ENCODE results near the gene GPAT3. TPM values are rescaled to one million over a fixed set of nuclear protein-coding genes. Genes with fewer than 3 reads are reported as not detected.

The GPAT3 gene
- total RNA-seq, 2 donors from 2014 or later: 4.1 to 5.0 TPM

DNA sequence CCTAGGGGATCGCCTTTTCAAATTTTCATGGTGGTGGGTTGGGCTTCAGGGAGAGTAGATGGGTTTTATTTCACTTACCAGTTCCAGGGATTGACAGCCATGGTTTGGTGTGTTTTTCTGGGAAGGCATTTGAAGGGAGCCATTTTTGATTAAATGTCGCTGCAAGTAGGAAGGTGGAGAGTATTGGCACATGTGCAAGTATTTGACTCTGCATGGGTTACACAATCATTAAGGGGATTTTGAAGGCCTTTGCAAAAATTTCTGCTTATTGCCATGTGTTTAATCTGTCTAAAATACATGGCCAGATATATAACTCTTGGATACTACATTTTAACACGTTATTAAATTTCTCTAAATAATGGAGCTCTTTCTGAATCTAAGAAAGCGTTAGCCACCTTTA lies 55.1 kb downstream of the GPAT3 start:
- ATAC-seq (no peak), DNase-seq (no peak)
- no peak overlapping the region for H3K27ac Mint-ChIP-seq
- H3K36me3 Mint-ChIP-seq (ENCODE audit: low read depth): peaks cover 5% of the 10 kb centered on the region
- H3K9me3 ChIP-seq (ENCODE audit: control insufficient read depth, low read length, poor library complexity, severe bottlenecking): no peaks in the 10 kb centered on the region
- H3K27me3 Mint-ChIP-seq: no peaks in the 10 kb centered on the region
- no peak overlapping the region for H3K4me3 Mint-ChIP-seq
- peaks cover 2% of the 10 kb centered on the region for H3K4me1 Mint-ChIP-seq

DNA sequence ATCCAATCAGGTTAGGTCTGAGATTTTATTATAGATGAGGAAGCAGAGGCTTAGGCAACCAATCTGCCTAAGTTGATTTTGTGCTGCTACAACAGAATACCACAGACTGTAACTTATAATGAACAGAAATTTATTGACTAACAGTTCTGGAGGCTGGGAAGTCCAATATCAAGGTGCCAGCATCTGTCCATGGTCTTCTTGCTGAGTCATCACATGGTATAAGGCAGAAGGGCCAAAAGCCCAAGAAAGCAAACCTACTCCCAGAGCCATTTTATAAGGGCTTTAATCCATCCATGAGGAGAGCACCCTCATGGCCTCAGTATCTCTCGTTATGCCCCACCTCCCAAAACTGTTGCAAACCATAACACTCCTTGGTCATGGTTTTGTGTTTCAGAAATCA lies 55.8 kb downstream of the GPAT3 start:
- Mint-ChIP-seq H3K27me3 (no peaks in the 10 kb centered on the region), H3K4me3 (no peak overlapping the region), H3K27ac (no peak overlapping the region), H3K36me3 (ENCODE audit: low read depth) (peaks cover 5% of the 10 kb centered on the region), H3K4me1 (peaks cover 2% of the 10 kb centered on the region)
- ATAC-seq (no peak), DNase-seq (no peak)
- no peaks in the 10 kb centered on the region for H3K9me3 ChIP-seq (ENCODE audit: control insufficient read depth, low read length, poor library complexity, severe bottlenecking)

DNA sequence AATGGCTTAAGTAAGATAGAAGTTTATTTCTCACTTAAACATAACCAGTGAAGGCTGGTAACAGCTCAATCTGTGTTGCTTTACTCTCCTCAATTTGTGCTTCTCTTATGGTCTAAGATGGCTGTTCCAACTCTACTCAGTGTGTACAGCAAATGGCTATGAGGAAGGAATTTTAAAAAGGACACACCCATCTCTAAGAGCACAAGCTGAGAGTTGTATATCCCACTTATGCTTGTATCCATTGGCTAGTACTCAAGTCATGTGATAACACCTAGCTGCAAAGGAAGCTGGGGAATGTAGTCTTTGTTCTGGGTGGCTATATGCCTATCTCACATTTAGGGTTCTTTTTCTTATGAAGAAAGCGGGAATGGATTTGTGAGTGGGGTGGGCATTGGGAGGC lies 63.3 kb downstream of the GPAT3 start:
- Mint-ChIP-seq H3K4me1 (no peaks in the 10 kb centered on the region), H3K27me3 (no peaks in the 10 kb centered on the region), H3K36me3 (ENCODE audit: low read depth) (peaks cover 5% of the 10 kb centered on the region), H3K27ac (no peak overlapping the region), H3K4me3 (no peak overlapping the region)
- DNase-seq (no peak), ATAC-seq (peak; percentile 33)
- H3K9me3 ChIP-seq (ENCODE audit: control insufficient read depth, low read length, poor library complexity, severe bottlenecking): no peaks in the 10 kb centered on the region

DNA sequence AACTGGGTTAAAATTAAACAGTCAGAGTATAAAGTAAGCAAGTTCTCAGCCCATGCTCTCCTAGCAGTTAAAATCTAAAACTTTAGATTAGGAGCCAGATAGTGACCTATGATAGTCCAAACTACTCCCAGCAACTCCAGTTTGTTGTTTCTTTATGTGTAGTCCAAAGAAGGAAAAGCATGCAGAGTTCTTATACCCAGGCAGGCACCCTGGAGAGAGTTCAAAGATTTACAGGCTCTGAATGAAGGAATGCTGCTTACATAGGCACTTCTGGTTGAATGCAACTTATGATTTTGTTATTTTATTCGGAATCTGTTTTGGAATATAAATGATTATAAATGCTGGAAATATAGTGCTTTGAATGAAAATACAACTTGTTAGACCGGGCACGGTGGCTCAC lies 67.2 kb downstream of the GPAT3 start:
- Mint-ChIP-seq H3K36me3 (ENCODE audit: low read depth) (peaks cover 3% of the 10 kb centered on the region), H3K4me1 (peaks cover 3% of the 10 kb centered on the region), H3K4me3 (no peak overlapping the region), H3K27me3 (no peaks in the 10 kb centered on the region), H3K27ac (no peak overlapping the region)
- DNase-seq (no peak), ATAC-seq (no peak)
- H3K9me3 ChIP-seq (ENCODE audit: control insufficient read depth, low read length, poor library complexity, severe bottlenecking): no peaks in the 10 kb centered on the region

DNA sequence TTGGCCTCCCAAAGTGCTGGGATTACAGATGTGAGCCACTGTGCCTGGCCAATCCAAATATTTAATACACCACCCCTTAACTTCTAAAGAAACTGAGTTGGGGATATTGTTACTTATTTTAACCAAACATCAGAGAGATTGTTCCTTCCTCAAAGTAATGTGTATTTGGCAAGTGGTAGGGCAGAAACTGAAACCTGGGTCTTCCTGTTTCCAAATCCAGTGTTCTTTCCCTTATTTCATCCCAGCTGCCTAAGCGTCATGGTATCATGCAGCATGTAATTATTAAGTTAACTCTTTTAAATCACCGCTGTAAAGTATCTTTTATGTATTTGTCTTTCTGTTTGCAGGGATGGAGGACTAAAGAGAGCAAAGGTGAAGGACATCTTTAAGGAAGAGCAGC lies 68.4 kb downstream of the GPAT3 start:
- no peak overlapping the region for H3K4me3 Mint-ChIP-seq
- peaks cover 3% of the 10 kb centered on the region for H3K36me3 Mint-ChIP-seq (ENCODE audit: low read depth)
- H3K4me1 Mint-ChIP-seq: peaks cover 3% of the 10 kb centered on the region
- DNase-seq: no peak
- no peak for ATAC-seq
- no peak overlapping the region for H3K27ac Mint-ChIP-seq
- H3K9me3 ChIP-seq (ENCODE audit: control insufficient read depth, low read length, poor library complexity, severe bottlenecking): no peaks in the 10 kb centered on the region
- H3K27me3 Mint-ChIP-seq: no peaks in the 10 kb centered on the region

DNA sequence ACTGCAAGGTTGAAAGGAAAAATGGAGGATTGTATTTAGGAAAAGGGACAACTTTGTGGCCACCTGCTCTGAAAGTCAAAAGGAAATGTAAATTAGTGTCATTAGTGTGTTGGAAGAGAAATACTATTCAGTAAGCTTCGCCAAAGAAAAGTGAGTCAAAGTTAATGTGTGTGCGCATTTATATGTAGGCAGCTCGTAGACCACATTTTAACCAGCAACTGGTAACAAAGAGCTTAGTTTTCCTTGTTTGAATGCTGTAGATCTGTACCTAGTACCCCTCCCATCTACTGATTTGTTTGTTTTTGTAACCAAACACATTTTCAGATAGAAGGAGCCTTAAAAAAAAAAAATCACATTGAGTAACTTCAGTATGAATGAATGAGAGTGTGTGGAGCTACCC lies 69.3 kb downstream of the GPAT3 start:
- ATAC-seq: no peak
- Mint-ChIP-seq H3K27ac (no peak overlapping the region), H3K4me1 (peaks cover 3% of the 10 kb centered on the region), H3K27me3 (no peaks in the 10 kb centered on the region), H3K36me3 (ENCODE audit: low read depth) (peaks cover 3% of the 10 kb centered on the region), H3K4me3 (no peak overlapping the region)
- DNase-seq: no peak
- no peaks in the 10 kb centered on the region for H3K9me3 ChIP-seq (ENCODE audit: control insufficient read depth, low read length, poor library complexity, severe bottlenecking)

DNA sequence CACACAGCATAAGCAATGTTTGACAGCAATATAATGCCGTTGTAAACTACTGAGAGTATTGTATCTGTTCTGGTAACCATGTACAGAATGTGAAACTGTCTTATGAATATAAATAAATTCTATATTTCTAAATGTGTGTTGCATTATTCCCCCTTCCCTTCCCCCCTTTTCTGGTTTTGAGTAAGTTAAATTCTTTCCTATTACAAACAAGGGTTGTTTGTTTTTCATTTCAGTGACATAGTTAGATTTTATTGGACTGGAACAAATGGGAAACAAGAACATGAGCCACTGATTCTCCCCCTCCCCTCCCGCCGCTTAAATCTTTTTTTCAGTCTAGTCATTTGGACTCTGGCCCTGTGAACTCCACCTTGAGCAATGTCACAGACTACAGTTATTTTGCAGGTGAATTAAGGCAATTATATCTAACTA lies 69.8 kb downstream of the GPAT3 start:
- Mint-ChIP-seq H3K27ac (no peak overlapping the region), H3K4me1 (peaks cover 3% of the 10 kb centered on the region), H3K4me3 (no peak overlapping the region), H3K36me3 (ENCODE audit: low read depth) (peaks cover 3% of the 10 kb centered on the region), H3K27me3 (no peaks in the 10 kb centered on the region)
- ATAC-seq (no peak), DNase-seq (no peak)
- H3K9me3 ChIP-seq (ENCODE audit: control insufficient read depth, low read length, poor library complexity, severe bottlenecking): no peaks in the 10 kb centered on the region

DNA sequence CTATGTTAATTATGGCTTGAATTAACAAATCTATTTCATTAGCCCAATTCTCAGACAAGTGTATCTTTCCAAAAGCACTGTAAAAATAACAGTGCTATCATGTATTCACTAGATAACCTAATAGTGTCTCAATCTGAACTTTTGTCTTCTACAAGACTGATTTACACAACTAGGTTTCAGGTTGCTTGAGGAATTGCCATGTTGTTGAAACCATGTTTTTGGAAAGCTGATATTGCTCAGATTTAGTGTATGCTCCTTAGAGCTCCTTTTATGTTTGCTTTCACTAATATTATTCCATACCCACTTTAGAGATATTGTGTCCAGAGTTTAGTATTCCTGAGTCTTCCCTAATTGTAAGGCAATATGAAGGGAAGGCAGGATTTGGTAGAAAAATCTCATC lies 70.6 kb downstream of the GPAT3 start:
- no peak overlapping the region for H3K4me3 Mint-ChIP-seq
- peaks cover 3% of the 10 kb centered on the region for H3K36me3 Mint-ChIP-seq (ENCODE audit: low read depth)
- no peaks in the 10 kb centered on the region for H3K27me3 Mint-ChIP-seq
- ATAC-seq (no peak), DNase-seq (no peak)
- H3K4me1 Mint-ChIP-seq: peaks cover 3% of the 10 kb centered on the region
- H3K27ac Mint-ChIP-seq: no peak overlapping the region
- H3K9me3 ChIP-seq (ENCODE audit: control insufficient read depth, low read length, poor library complexity, severe bottlenecking): no peaks in the 10 kb centered on the region

DNA sequence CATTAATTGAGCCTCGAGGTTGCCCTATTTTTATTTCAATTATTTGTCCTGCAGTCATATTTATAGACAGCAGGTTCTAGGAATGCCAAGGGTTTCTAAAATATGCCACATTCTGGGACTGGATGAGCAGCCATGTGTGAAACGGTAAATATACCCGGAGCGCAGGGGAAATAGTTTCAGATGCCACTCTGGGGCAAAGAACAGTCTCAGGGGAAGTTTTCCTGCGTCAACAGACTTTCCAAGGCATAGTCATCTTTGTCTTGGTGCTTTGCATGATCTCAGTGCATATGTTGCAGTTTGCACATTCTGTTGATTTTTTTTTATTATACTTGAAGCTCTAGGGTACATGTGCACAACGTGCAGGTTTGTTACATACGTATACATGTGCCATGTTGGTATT lies 71.0 kb downstream of the GPAT3 start:
- no peaks in the 10 kb centered on the region for H3K27me3 Mint-ChIP-seq
- ATAC-seq: no peak
- no peak for DNase-seq
- no peak overlapping the region for H3K4me3 Mint-ChIP-seq
- peaks cover 3% of the 10 kb centered on the region for H3K4me1 Mint-ChIP-seq
- H3K36me3 Mint-ChIP-seq (ENCODE audit: low read depth): peaks cover 3% of the 10 kb centered on the region
- H3K27ac Mint-ChIP-seq: no peak overlapping the region
- no peaks in the 10 kb centered on the region for H3K9me3 ChIP-seq (ENCODE audit: control insufficient read depth, low read length, poor library complexity, severe bottlenecking)

DNA sequence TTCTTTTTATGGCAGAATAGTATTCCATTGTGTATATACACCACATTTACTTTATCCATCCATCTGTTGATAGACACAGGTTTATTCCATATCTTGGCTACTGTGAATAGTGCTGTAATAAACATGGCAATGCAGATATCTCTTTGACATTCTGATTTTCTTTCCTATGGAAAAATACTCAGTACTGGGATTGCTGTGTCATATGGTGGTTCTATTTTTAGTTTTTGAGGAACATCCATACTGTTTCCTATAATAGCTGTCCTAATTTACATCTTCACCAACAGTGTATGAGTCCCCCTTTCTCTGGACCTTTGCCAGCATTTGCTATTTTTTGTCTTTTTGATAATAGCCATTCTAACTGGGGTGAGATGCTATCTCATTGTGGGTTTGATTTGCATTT lies 73.5 kb downstream of the GPAT3 start:
- peaks cover 9% of the 10 kb centered on the region for H3K9me3 ChIP-seq (ENCODE audit: control insufficient read depth, low read length, poor library complexity, severe bottlenecking)
- DNase-seq: no peak
- Mint-ChIP-seq H3K27ac (no peak overlapping the region), H3K27me3 (no peaks in the 10 kb centered on the region), H3K36me3 (ENCODE audit: low read depth) (peaks cover 2% of the 10 kb centered on the region), H3K4me1 (peaks cover 2% of the 10 kb centered on the region), H3K4me3 (no peak overlapping the region)
- ATAC-seq: no peak

DNA sequence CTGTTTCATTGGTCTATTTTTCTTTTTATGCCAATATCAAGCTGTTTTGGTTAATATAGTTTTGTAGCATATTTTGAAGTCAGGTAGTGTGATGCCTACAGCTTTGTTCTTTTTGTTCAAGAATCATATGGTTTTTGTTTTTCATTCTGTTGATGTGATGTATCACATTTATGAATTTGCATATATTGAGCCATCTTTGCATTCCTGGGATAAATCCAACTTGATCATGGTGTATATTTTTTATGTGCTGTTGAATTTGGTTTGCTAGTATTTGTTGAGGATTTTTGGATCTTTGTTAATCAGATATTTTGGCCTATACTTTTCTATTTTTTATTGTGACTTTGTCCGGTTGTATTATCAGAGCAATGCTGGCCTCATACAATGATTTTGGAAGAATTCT lies 74.8 kb downstream of the GPAT3 start:
- Mint-ChIP-seq H3K36me3 (ENCODE audit: low read depth) (no peaks in the 10 kb centered on the region), H3K27me3 (no peaks in the 10 kb centered on the region), H3K4me1 (no peaks in the 10 kb centered on the region), H3K27ac (no peak overlapping the region), H3K4me3 (no peak overlapping the region)
- DNase-seq: no peak
- ATAC-seq: no peak
- peaks cover 9% of the 10 kb centered on the region for H3K9me3 ChIP-seq (ENCODE audit: control insufficient read depth, low read length, poor library complexity, severe bottlenecking)

DNA sequence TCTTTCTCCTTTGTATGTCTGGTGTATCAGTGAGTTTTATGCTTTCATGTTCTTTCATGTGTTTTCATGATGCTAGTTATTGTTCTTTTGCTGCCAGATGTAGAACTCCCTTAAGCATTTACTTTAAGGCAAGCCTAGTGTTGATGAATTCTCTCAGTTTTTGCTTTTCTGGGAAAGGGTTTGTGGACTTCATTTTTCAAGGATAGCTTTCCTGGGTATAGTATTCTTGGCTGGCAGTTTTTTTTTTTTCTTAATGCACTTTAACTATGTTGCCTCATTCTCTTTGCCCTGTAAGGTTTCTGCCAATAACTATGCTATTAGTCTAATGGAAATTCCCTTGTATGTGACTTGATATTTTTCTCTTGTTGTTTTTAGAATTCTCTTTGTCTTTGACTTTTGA lies 77.1 kb downstream of the GPAT3 start:
- peaks cover 9% of the 10 kb centered on the region for H3K9me3 ChIP-seq (ENCODE audit: control insufficient read depth, low read length, poor library complexity, severe bottlenecking)
- Mint-ChIP-seq H3K27me3 (no peaks in the 10 kb centered on the region), H3K36me3 (ENCODE audit: low read depth) (no peaks in the 10 kb centered on the region), H3K4me3 (no peak overlapping the region), H3K4me1 (no peaks in the 10 kb centered on the region), H3K27ac (no peak overlapping the region)
- ATAC-seq (no peak), DNase-seq (no peak)

DNA sequence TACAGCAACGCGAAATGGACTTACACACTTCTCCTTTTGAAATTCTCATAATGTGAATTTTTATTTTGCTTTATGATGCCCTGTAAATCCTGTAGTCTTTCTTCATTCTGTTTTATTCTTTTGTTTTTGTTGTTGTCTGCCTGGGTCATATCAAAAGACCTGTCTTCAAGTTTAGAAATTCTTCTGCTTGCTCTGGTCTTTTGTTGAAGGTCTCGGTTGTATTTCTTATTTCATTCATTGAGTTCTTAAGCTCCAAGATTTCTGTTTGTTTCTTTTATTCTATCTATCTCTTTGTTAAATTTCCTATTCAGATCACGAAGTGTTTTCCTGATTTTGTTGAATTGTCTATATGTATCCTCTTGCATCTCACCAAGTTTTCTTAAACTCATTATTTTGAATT lies 78.1 kb downstream of the GPAT3 start:
- no peak for DNase-seq
- Mint-ChIP-seq H3K4me3 (no peak overlapping the region), H3K27ac (no peak overlapping the region), H3K36me3 (ENCODE audit: low read depth) (no peaks in the 10 kb centered on the region), H3K4me1 (no peaks in the 10 kb centered on the region), H3K27me3 (no peaks in the 10 kb centered on the region)
- H3K9me3 ChIP-seq (ENCODE audit: control insufficient read depth, low read length, poor library complexity, severe bottlenecking): peaks cover 9% of the 10 kb centered on the region
- ATAC-seq: no peak

DNA sequence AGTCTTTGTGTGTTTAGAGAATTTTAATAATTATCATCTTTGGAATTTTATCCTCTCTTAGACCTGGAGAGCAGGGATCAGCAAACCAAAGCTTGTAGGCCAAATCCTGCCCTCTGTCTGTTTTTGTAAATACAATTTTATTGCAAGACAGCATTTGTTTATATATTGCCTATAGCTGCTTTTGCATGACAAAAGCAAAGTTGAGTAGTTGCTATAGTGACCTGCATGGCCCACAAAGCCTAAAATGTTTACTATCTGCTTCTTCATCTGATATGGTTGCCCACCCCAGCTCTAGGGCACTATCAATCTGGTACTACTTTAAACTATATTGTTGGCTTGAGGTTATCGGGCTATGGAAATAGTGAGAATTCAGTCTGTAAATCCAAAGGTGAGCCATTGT lies 80.3 kb downstream of the GPAT3 start:
- H3K4me3 Mint-ChIP-seq: no peak overlapping the region
- no peaks in the 10 kb centered on the region for H3K36me3 Mint-ChIP-seq (ENCODE audit: low read depth)
- DNase-seq (no peak), ATAC-seq (no peak)
- peaks cover 9% of the 10 kb centered on the region for H3K9me3 ChIP-seq (ENCODE audit: control insufficient read depth, low read length, poor library complexity, severe bottlenecking)
- peaks cover 10% of the 10 kb centered on the region for H3K27me3 Mint-ChIP-seq
- H3K27ac Mint-ChIP-seq: no peak overlapping the region
- no peaks in the 10 kb centered on the region for H3K4me1 Mint-ChIP-seq
